GM19351 (cell line): ENCODE data around the gene PCTP.

Source experiments
- ATAC-seq: cut with Tn5 transposase; IDR thresholded peaks from one replicate; pipeline ENCODE4 v1.9.1; 2021; ENCODE audit warnings: mild to moderate bottlenecking, moderate library complexity; ENCODE audit not compliant: unreplicated experiment

The PCTP gene

GRCh38 chr17:55785181-55785580 lies 34.3 kb downstream of the PCTP start:
- ATAC-seq: no peak

- no peak for ATAC-seq
Measured at GRCh38 chr17:55793272-55793671, 42.4 kb downstream of the PCTP start.

GRCh38 chr17:55794725-55795482 lies 44.1 kb downstream of the PCTP start:
- no peak for ATAC-seq

GRCh38 chr17:55806745-55807495 lies 56.1 kb downstream of the PCTP start:
- ATAC-seq: no peak

GRCh38 chr17:55811536-55811935 lies 60.7 kb downstream of the PCTP start:
- no peak for ATAC-seq

GRCh38 chr17:55812323-55812722 lies 61.5 kb downstream of the PCTP start:
- ATAC-seq: no peak

- no peak for ATAC-seq
Measured at GRCh38 chr17:55813944-55814343, 63.1 kb downstream of the PCTP start.

- ATAC-seq: no peak
Measured at GRCh38 chr17:55814377-55814776, 63.5 kb downstream of the PCTP start.

GRCh38 chr17:55816532-55817396 lies 65.9 kb downstream of the PCTP start:
- no peak for ATAC-seq

- ATAC-seq: no peak
Measured at GRCh38 chr17:55817397-55817709, 66.5 kb downstream of the PCTP start.

- no peak for ATAC-seq
Measured at GRCh38 chr17:55818026-55818425, 67.2 kb downstream of the PCTP start.

- ATAC-seq: no peak
Measured at GRCh38 chr17:55818451-55819375, 67.9 kb downstream of the PCTP start.

GRCh38 chr17:55820675-55821074 lies 69.8 kb downstream of the PCTP start:
- no peak for ATAC-seq

- no peak for ATAC-seq
Measured at GRCh38 chr17:55822028-55822427, 71.2 kb downstream of the PCTP start.

- no peak for ATAC-seq
Measured at GRCh38 chr17:55825213-55825612, 74.4 kb downstream of the PCTP start.
